A549 treated with RU486 at 1 μM for 4 hours (cell line): Measurements from ENCODE around the gene MBD3L5. TPM values are rescaled to one million over a fixed set of nuclear protein-coding genes. Genes with fewer than 3 reads are reported as not detected.

Experiments
- total RNA-seq: library from RNA; stranded (reverse); fragments of 200-300 nt; extraction: Qiagen RNA extraction; gene quantifications from 5 replicates; pipeline ENCODE4 v1.2.3, GENCODE V29; 2022; ENCODE audit warnings: low read depth

MBD3L5 gene
- total RNA-seq: not detected in 5 replicates

GRCh38 chr19:7030278-7030677, at the start of gene MBD3L5:
Gene MBD3L5 (plus strand): TSS chr19:7030578. CDS start chr19:7030612, 34 bp downstream.

GRCh38 chr19:7021331-7021730, 9.0 kb upstream of the MBD3L5 start, which contains the start of gene MBD3L2B:
Gene MBD3L2B (minus strand): TSS chr19:7021431. CDS start chr19:7021397, 34 bp downstream.

GRCh38 chr19:7040079-7040478, 9.7 kb downstream of the MBD3L5 start, which contains the start of gene MBD3L4:
Gene MBD3L4 (minus strand): TSS chr19:7040179. CDS start chr19:7040144, 35 bp downstream.

GRCh38 chr19:7049021-7049420, 18.6 kb downstream of the MBD3L5 start, which contains the start of gene MBD3L2:
Gene MBD3L2 (plus strand): TSS chr19:7049321. CDS start chr19:7049374, 53 bp downstream.

GRCh38 chr19:7058576-7058975, 28.2 kb downstream of the MBD3L5 start, which contains the start of gene MBD3L3:
Gene MBD3L3 (minus strand): TSS chr19:7058676. CDS start chr19:7058605, 71 bp downstream.

GRCh38 chr19:7069042-7069903, 38.9 kb downstream of the MBD3L5 start, which contains the start of gene ZNF557:
Gene ZNF557 (plus strand): TSS chr19:7069703. CDS start chr19:7075075, 5,372 bp downstream.

Other genes with a start within 250 kb of the MBD3L5 start
- gene ADGRE1, start 143.0 kb upstream of the MBD3L5 start, total RNA-seq: 4.3 to 6.9 TPM (median 5.2 TPM) in 5 replicates
- gene MBD3L2B, start 9.1 kb upstream of the MBD3L5 start, total RNA-seq: 0.14 TPM in 1 of 5 replicates, not detected in the others
- gene MBD3L4, start 9.6 kb downstream of the MBD3L5 start, total RNA-seq: not detected in 5 replicates
- not detected in 5 replicates for gene MBD3L2, start 18.7 kb downstream of the MBD3L5 start, total RNA-seq
- gene MBD3L3, start 28.1 kb downstream of the MBD3L5 start, total RNA-seq: not detected in 5 replicates
- 2.5 to 2.9 TPM (median 2.7 TPM) in 5 replicates for gene ZNF557, start 39.1 kb downstream of the MBD3L5 start, total RNA-seq